Raji (cell line): ENCODE results near the gene RBMS1.

Source experiments
- POLR2A ChIP-seq: IDR thresholded peaks from 2 replicates; pipeline ENCODE4 v1.6.1; 2011; ENCODE audit warnings: low read depth, low read length, control low read depth; ENCODE audit not compliant: insufficient read depth

RBMS1 gene

GRCh38 chr2:160372585-160372984 lies 121.0 kb downstream of the RBMS1 start:
- no peak for TF ChIP-seq POLR2A

DNA sequence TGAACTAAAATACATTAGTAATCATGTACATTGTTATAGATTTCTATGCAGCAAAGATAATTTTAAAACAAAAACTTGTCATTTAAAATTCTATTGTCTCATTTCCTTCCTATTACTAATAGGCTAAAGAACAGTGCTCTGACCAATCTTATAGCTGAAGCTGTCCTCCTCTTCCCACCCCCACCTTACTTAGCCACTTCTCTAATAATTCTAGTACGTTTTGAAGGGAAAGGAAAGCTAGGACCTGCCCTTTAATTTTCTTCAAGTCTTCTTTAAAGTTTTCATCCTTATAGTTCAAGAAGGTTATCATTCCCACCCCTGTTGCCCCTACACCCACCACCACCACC lies 121.6 kb downstream of the RBMS1 start:
- no peak for TF ChIP-seq POLR2A

DNA sequence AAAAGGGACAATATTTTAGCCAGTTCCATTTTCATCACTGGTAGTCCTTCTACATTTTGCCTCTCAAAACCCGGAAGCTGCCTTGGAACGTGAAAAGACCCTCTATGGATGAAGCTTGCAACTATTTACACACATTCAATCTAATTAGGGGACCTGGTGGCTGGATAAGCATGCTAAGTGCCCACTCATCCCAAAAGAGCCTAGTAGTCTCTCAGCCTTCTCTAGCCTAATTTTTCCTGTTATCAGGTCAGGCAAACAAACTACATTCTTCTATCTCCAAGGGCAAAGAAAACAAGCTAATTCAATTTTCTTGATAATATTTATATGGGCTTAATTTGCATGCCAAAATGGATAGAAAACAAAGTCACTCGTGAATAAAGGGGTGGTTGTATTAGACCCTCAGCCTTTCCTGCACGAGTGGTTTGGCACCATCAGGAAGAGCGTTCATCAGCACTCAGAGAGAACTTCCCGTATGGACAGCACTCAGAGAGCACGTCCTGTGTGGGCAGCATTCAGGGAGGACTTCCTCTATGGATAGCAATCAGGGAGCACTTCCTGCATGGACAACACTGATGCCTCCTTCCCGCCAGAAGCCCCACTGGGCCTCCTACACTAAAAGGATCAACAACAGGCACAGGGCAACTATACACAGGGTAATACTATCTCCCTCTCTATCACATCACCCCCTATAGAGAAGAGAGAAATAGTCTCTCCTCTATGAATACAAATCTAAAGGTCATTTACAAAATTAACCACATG lies 122.2 kb downstream of the RBMS1 start:
- no peak for TF ChIP-seq POLR2A

- no peak for TF ChIP-seq POLR2A
Observed at GRCh38 chr2:160368988-160369930, 124.3 kb downstream of the RBMS1 start.

DNA sequence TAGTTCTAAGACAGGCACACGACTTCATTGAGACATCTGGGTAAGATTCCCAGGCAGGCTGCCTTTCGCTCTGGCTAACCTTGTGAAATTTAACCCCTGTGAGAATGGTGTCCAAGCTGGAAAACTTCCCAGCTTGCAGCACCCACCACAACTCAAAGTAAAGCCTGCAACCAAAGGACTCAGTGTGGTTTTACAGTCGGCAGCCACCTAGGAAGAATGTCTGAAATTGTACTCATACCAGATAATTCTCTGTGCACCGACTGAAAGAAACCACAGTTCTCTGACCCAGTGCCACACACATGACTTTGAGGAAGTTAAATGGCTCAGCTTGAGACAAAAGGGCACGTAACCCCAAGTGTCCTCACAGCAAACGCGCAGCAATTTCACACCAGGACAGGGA lies 125.7 kb downstream of the RBMS1 start:
- TF ChIP-seq POLR2A: no peak

- no peak for TF ChIP-seq POLR2A
Observed at GRCh38 chr2:160366474-160366873, 127.1 kb downstream of the RBMS1 start.

GRCh38 chr2:160365716-160366367 lies 127.8 kb downstream of the RBMS1 start:
- no peak for TF ChIP-seq POLR2A

DNA sequence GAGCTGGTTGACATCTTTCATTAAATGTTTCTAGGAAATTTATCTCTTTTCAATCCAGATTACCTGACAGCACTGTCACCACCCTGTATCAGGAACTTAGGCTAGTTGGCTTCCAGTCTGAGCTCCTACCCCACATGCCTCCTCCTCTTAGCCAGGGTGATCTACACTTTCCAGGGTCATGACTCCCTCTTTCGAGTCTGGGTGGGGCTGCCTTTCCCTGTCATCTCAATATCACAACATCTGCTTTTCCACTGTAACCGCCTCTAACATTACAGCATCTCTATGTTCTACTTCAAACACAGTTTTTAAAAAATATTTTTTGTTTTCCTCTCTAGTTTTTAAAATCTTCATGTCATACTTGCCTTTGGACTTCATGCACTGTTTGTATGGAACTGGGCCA lies 129.2 kb downstream of the RBMS1 start:
- TF ChIP-seq POLR2A: no peak

- TF ChIP-seq POLR2A: no peak
Observed at GRCh38 chr2:160363961-160364360, 129.6 kb downstream of the RBMS1 start.

DNA sequence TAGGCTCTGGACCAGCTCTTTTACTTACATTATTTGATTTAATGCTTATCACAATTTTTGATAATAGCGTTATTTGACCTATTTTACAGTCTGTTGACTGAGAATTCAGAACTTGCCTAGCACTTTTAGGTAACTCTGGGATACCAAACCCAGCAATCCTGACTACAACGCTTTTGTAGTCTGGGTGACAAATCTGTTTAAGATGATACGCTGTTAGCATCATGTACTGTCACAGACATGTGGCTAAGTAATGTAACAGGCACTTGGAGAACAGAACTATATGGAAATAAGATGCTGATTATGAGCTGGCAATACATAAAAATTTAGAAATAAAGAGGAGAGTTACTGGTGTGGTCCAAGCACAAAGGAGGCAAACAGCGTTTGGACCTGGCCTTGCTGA lies 130.6 kb downstream of the RBMS1 start:
- no peak for TF ChIP-seq POLR2A

DNA sequence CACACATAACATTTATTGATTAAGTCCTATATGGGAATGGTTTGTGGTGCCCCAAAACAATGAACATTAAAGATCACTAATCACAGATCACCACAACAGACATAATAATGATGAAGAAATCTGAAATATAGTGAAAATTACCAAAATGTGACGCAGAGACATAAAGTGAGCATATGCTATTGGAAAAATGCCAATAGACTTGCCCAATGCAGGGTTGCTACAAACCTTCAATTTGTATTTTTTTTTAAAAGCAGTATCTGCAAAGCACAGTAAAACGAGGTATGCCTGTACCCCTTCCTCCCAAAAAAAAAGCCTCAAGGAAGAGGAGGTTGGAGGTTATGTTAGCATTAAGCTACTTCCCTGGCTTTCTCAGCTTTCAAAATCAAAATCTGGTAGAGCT lies 131.1 kb downstream of the RBMS1 start:
- no peak for TF ChIP-seq POLR2A

- TF ChIP-seq POLR2A: no peak
Observed at GRCh38 chr2:160362018-160362417, 131.6 kb downstream of the RBMS1 start.

DNA sequence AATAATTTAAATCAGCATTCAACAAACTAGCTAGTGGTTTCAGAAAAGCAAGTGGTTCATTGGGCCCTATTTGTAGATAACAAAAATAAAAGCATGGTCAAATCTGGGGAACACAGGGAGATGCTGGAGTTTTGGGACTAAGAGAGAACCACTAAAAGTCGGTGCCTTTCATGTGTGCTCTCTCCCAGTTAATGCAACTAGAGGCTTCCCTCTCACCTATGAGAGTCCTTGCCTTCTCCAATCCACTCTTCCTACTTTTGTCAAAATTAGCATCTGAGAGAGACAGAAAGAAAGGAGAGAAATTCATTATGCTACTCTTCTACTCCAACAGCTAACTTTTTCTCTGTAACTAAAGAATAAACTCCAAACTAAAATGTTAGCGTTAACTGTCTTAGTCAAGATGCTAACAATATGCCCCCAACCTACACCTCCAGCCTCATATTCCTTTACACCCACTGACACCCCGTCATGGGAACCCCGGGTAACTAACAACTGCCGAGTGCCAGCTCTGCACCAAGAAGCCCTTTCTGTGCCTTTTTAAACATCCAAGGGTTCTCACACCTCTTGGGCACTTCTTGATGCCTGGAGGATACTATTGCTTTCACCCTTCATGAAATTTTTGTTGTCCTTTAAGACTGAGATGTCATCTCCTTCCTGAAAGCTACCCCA lies 133.4 kb downstream of the RBMS1 start:
- no peak for TF ChIP-seq POLR2A

GRCh38 chr2:160358046-160358445 lies 135.6 kb downstream of the RBMS1 start:
- no peak for TF ChIP-seq POLR2A

DNA sequence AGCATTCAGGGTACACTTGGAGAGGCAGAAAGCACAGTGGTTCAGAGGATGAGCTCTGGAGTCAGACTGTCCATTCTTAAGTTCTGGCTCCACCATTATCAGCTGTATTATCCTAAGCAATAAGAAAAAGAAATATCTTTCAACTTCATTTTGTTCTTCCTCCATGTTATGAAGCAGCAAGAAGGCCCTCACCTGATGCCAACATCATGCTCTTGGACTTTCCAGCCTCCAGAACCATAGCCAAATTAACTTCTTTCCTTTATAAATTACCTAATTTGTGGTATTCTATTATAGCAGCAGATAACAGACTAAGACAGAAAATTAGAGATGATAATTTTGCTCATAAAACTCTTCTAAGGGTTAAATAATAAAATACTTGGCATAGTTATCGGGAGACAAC lies 137.1 kb downstream of the RBMS1 start:
- TF ChIP-seq POLR2A: no peak
